Measurements from ENCODE around the gene IFNAR2. TPM values are rescaled to one million over a fixed set of nuclear protein-coding genes. Genes with fewer than 3 reads are reported as not detected.

IFNAR2 gene
- total RNA-seq, 1 donor from 2014 or later = 32.4 TPM

GRCh38 chr21:33259428-33259827, 29.7 kb downstream of the IFNAR2 start:
- Histone ChIP-seq H3K27me3 (no peaks in the 10 kb centered on the region), H3K36me3 (peaks cover 51% of the 10 kb centered on the region), H3K27ac (no peak overlapping the region), H3K4me3 (no peak overlapping the region), H3K4me1 (no peaks in the 10 kb centered on the region), H3K9me3 (no peaks in the 10 kb centered on the region)
- ATAC-seq (no peak), DNase-seq (no peak)
- intact Hi-C loops (cut with DNase I) = no loop called here
- no peak for TF ChIP-seq CTCF (IDR thresholded peaks at IDR 0.05)

- intact Hi-C loops (cut with DNase I) = no loop called here
- no peak for ATAC-seq
Measured at GRCh38 chr21:33259995-33260394, 30.3 kb downstream of the IFNAR2 start.

GRCh38 chr21:33261635-33262034, 31.9 kb downstream of the IFNAR2 start:
- Histone ChIP-seq H3K27me3 (no peaks in the 10 kb centered on the region), H3K36me3 (peaks cover 28% of the 10 kb centered on the region), H3K27ac (no peak overlapping the region), H3K4me1 (peaks cover 12% of the 10 kb centered on the region), H3K4me3 (no peak overlapping the region), H3K9me3 (no peaks in the 10 kb centered on the region)
- no peak for ATAC-seq
- no peak for TF ChIP-seq CTCF (IDR thresholded peaks at IDR 0.05)
- intact Hi-C loops (cut with DNase I) = no loop called here
- peak; percentile 73 for DNase-seq

More at GRCh38 chr21:33259995-33260394, 30.3 kb downstream of the IFNAR2 start:
- H3K36me3 ChIP-seq = peaks cover 45% of the 10 kb centered on the region
- H3K4me3 ChIP-seq = no peak overlapping the region
- H3K27ac ChIP-seq = no peak overlapping the region
- no peaks in the 10 kb centered on the region for H3K9me3 ChIP-seq
- peaks cover 3% of the 10 kb centered on the region for H3K4me1 ChIP-seq
- H3K27me3 ChIP-seq = no peaks in the 10 kb centered on the region
- no peak for TF ChIP-seq CTCF (IDR thresholded peaks at IDR 0.05)
- DNase-seq = no peak

GRCh38 chr21:33262921-33263320, 33.2 kb downstream of the IFNAR2 start:
- intact Hi-C loops (cut with DNase I) = no loop called here
- no peak overlapping the region for H3K4me3 ChIP-seq
- no peak for ATAC-seq
- H3K27me3 ChIP-seq = no peaks in the 10 kb centered on the region
- no peaks in the 10 kb centered on the region for H3K9me3 ChIP-seq
- no peak for TF ChIP-seq CTCF (IDR thresholded peaks at IDR 0.05)
- H3K4me1 ChIP-seq = peaks cover 21% of the 10 kb centered on the region
- no peak overlapping the region for H3K27ac ChIP-seq
- DNase-seq = no peak
- H3K36me3 ChIP-seq = peaks cover 19% of the 10 kb centered on the region

GRCh38 chr21:33264561-33264960, 34.8 kb downstream of the IFNAR2 start:
- Histone ChIP-seq H3K27ac (no peak overlapping the region), H3K4me3 (no peak overlapping the region), H3K9me3 (no peaks in the 10 kb centered on the region), H3K4me1 (peaks cover 29% of the 10 kb centered on the region), H3K27me3 (no peaks in the 10 kb centered on the region), H3K36me3 (peaks cover 13% of the 10 kb centered on the region)
- intact Hi-C loops (cut with DNase I) = no loop called here
- TF ChIP-seq CTCF (IDR thresholded peaks at IDR 0.05) = no peak
- no peak for ATAC-seq
- DNase-seq = no peak

- peak overlapping the region; percentile 91 for H3K27ac ChIP-seq
- intact Hi-C loops (cut with DNase I) = no loop called here
- peak overlapping the region; percentile 88 for H3K4me3 ChIP-seq
- peaks cover 13% of the 10 kb centered on the region for H3K36me3 ChIP-seq
- no peaks in the 10 kb centered on the region for H3K27me3 ChIP-seq
- DNase-seq (peak; percentile 85), ATAC-seq (peak; percentile 77)
- TF ChIP-seq CTCF (IDR thresholded peaks at IDR 0.05) = no peak
- no peaks in the 10 kb centered on the region for H3K9me3 ChIP-seq
- H3K4me1 ChIP-seq = peaks cover 31% of the 10 kb centered on the region
Measured at GRCh38 chr21:33265664-33266049, 35.9 kb downstream of the IFNAR2 start.
